Stimulated activated CD8-positive, alpha-beta memory T cell treated with anti-CD3 and anti-CD28 coated beads, Interleukin-7, amount 100 ng/mL, for 24 hours (primary cell): ENCODE data around the gene DSCAML1.

ENCODE experiments used
- DNase-seq: peaks from one replicate; pipeline ENCODE4 v3.0.0-alpha.2; 2020; ENCODE audit warnings: low read depth

Gene DSCAML1

GRCh38 chr11:117632306-117632705, 164.7 kb downstream of the DSCAML1 start:
- no peak for DNase-seq

- DNase-seq, result no peak
Measured at GRCh38 chr11:117631336-117632140, 165.5 kb downstream of the DSCAML1 start.

GRCh38 chr11:117629891-117630538, 167.0 kb downstream of the DSCAML1 start:
- DNase-seq, result no peak

DNA sequence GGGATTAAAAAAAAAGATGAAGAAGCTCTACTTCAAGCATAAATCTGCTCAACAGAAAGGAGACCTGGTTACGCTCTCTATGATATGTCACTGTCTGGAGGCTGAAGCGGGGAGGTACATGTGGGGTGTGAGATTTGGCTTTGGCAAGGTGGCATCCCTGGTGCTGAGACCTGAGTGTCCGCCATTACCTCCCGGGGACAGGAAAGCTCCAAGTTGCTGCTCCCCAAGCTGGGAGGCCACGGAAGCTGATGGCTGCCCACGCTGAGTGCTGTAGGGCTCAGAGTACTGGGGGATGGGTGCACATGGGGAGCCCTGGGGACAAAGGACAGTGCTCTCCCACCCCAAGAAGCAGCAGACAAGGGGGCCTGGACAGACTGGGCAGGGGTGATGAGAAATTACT, 167.9 kb downstream of the DSCAML1 start:
- DNase-seq, result no peak

- DNase-seq, result no peak
Measured at GRCh38 chr11:117627259-117627658, 169.8 kb downstream of the DSCAML1 start.

- DNase-seq, result no peak
Measured at GRCh38 chr11:117626576-117626975, 170.4 kb downstream of the DSCAML1 start.

- DNase-seq, result no peak
Measured at GRCh38 chr11:117625237-117625636, 171.8 kb downstream of the DSCAML1 start.

- no peak for DNase-seq
Measured at GRCh38 chr11:117623831-117624271, 173.2 kb downstream of the DSCAML1 start.

DNA sequence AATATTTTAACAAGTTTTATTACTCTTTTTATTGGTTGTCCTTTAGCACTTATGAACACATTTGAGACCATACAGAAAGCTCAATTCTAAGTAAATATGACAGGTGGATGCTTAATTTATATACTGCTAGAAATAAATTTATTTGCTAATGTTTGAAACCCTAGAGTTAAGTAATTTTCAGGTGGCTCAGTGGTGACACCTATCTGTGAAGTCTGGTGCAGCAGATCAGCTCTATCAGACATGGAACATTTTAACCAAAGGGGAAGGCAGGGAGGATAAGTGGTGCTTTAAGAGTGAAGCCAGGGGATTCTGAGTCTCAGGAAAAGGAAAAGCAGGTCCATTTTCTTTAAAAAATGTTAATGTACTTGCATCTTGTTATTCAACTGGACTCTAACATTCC, 175.8 kb downstream of the DSCAML1 start:
- no peak for DNase-seq

- DNase-seq, result no peak
Measured at GRCh38 chr11:117620659-117621058, 176.4 kb downstream of the DSCAML1 start.

- DNase-seq, result no peak
Measured at GRCh38 chr11:117620086-117620485, 176.9 kb downstream of the DSCAML1 start.

DNA sequence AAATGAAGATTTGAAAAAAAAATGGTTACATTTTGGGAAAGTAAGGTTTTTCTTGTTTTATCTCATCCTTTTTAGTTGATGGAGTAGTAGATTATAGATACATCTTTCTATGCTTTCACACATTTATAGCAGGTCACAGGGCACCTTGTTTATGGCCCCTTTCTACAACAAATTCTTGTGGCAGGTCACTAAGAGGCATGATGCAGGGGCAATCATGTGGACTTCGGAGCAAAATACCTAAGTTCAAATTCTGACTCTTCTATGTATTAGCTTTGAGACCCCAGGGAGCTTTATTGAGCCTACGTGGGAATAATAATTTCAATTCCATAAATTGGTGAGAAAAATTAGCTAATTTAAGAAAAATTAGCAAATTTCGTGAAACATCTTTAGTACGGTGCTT, 177.4 kb downstream of the DSCAML1 start:
- no peak for DNase-seq

DNA sequence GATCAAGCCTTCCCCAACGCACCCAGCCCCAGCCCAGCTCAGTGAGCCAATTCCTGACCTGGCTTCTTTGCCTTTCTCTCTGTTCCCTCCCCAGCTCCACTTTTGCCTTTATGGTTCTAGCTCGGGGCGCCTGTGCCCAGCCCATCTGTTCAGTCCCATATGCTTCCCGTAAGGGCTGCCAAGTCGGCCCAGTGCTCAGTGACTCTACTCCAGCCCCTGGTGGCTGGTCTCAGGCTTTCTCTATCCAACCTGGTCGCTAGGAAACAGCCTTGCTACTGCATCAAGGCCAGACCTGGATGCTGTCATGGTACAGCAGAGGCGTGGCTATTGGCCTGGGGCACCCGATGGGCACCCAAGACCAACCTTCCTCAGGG, 178.0 kb downstream of the DSCAML1 start:
- no peak for DNase-seq

- DNase-seq, result no peak
Measured at GRCh38 chr11:117618302-117618981, 178.6 kb downstream of the DSCAML1 start.

GRCh38 chr11:117616979-117617378, 180.0 kb downstream of the DSCAML1 start:
- no peak for DNase-seq

DNA sequence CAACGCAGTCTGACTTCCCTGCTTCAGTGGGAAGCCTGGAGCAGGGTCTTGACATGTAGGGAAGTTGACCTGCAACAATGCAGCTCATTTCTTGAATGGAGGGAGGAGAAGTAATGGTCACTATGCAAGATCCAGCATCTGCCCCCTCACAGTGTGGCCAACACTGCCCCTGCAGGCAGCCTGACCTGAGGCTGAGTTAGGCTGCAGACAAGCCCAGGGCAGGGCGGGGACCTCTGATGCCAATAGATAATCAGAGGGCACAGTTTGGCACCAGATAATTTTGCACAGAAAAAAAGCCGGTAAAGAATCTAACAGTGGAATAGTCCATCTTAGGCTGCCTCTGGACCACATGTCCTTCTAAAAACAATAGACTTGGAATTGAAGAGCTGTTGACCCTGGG, 182.3 kb downstream of the DSCAML1 start:
- no peak for DNase-seq

GRCh38 chr11:117613521-117613920, 183.5 kb downstream of the DSCAML1 start:
- no peak for DNase-seq

GRCh38 chr11:117612177-117612576, 184.8 kb downstream of the DSCAML1 start:
- no peak for DNase-seq

GRCh38 chr11:117610901-117611300, 186.1 kb downstream of the DSCAML1 start:
- DNase-seq, result no peak

GRCh38 chr11:117610045-117610444, 187.0 kb downstream of the DSCAML1 start:
- no peak for DNase-seq

DNA sequence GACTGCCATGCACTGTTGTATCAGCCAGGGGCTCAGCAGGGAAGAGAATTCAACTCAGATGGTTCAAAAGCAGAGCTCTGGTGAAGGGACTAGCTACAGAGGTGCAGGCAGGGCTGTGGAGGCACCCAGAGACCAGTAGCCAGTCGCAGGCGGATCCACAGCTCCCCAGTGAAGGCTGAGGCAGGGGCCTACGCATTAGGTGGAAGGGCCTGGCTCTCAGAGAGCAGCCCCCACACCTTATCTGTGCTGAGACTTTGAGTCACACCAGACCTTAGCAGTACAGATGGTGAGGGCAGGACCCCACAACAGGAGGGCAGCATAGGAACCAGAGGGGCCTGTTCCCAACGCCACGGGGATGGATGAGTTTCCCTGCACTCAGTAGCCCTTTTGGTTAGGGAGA, 189.6 kb downstream of the DSCAML1 start:
- no peak for DNase-seq

DNA sequence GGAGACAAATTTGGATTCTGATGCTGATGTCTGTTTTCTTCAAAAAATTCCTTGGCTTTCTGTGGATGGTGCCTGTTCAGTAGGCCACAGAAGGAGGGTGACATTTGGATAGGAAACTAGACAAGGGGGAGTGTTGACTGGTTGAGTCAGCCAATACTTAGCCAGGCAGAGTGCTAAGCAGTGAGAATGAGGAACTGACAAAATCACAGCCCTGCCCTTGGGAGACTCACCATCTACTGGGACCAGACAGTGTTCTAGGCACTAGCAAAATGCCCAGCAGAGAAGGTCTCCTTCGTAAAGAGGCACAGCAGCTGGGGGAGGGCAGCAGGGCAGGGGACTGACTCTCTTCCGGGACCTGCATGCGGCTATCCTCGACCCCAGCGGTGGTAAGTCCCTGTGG, 190.2 kb downstream of the DSCAML1 start:
- no peak for DNase-seq

DNA sequence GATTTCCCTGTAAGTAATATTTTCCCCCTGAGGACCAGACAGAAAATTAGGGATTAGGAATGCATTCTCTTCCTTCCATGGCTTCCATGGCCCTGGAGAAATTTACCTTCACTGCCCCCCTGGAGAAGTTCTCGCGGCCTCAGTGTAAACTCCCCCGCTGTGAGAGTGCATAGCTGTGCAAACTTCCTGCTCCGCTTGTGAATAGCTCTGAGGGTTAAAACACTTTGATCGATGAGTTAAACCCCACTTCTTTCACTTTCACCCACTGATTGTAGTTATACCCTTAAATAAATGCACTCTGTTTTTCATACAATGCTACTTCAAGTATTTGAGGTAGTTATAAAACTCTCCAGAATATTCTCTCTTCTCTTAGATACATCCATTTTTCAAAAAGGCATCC, 190.8 kb downstream of the DSCAML1 start:
- DNase-seq, result no peak
